HUDEP-2 (cell line): ENCODE data around the gene RNF123.
A peak's percentile ranks its signal among the peaks of the same experiment; 100 is the strongest.

ENCODE experiments used
- DNase-seq, 76 experiments: peaks; one replicate each; lab custom pipeline; 2025; ENCODE audit not compliant: unreplicated experiment in 76 of 76; lab: John Stamatoyannopoulos, UW

The RNF123 gene

GRCh38 chr3:49689046-49689907, at the start of gene RNF123, which contains the start of gene MST1:
TSS of gene RNF123 (plus strand) at chr3:49689557. CDS start at chr3:49691166, 1,609 bp downstream.
TSS of gene MST1 (minus strand) at chr3:49689474. CDS start at chr3:49688691, 783 bp downstream.
- no peak for DNase-seq

- DNase-seq: no peak
Observed at GRCh38 chr3:49641292-49641691, 48.1 kb upstream of the RNF123 start.

GRCh38 chr3:49641921-49642707, 47.2 kb upstream of the RNF123 start:
- no peak for DNase-seq

GRCh38 chr3:49642708-49643145, 46.6 kb upstream of the RNF123 start:
- DNase-seq: no peak

- no peak for DNase-seq
Observed at GRCh38 chr3:49644684-49645083, 44.7 kb upstream of the RNF123 start.

- no peak for DNase-seq
Observed at GRCh38 chr3:49646236-49646635, 43.1 kb upstream of the RNF123 start.

GRCh38 chr3:49647741-49648140, 41.6 kb upstream of the RNF123 start:
- no peak for DNase-seq

- peak in 71 of 76 experiments; percentile 17 to 76 (median 51) for DNase-seq
Observed at GRCh38 chr3:49648354-49649019, 40.9 kb upstream of the RNF123 start.

GRCh38 chr3:49649576-49649975, 39.8 kb upstream of the RNF123 start:
- DNase-seq: no peak

GRCh38 chr3:49650177-49650576, 39.2 kb upstream of the RNF123 start:
- DNase-seq: no peak

GRCh38 chr3:49650637-49651036, 38.7 kb upstream of the RNF123 start:
- DNase-seq: no peak

GRCh38 chr3:49652218-49652902, 37.0 kb upstream of the RNF123 start:
- no peak for DNase-seq

- DNase-seq: no peak
Observed at GRCh38 chr3:49652903-49653415, 36.4 kb upstream of the RNF123 start.

GRCh38 chr3:49653621-49654020, 35.7 kb upstream of the RNF123 start:
- DNase-seq: no peak

- no peak for DNase-seq
Observed at GRCh38 chr3:49654176-49654825, 35.1 kb upstream of the RNF123 start.

GRCh38 chr3:49654955-49655556, 34.3 kb upstream of the RNF123 start:
- peak in 1 of 76 experiments; percentile 11 for DNase-seq

- DNase-seq: no peak
Observed at GRCh38 chr3:49655731-49656285, 33.5 kb upstream of the RNF123 start.

GRCh38 chr3:49656541-49657112, 32.7 kb upstream of the RNF123 start:
- peak in 2 of 76 experiments; percentile 15 to 30 for DNase-seq
